OCI-LY3 (cell line): ENCODE data around the gene PCSK5.

ENCODE experiments used
- H2AFZ ChIP-seq: fragments of 200-600, 300-600 bp; shearing (Covaris generic); 2 replicates; pipeline ENCODE4 v1.6.0; 2014; ENCODE audit warnings: antibody characterized with exemption, low read depth, low read length
- H3K27ac ChIP-seq: fragments of 200-600, 300-600 bp; sonication (generic); 2 replicates; pipeline ENCODE4 v1.5.1; 2014; ENCODE audit warnings: mild to moderate bottlenecking, low read length, moderate library complexity, mixed read lengths
- H3K27me3 ChIP-seq: fragments of 200-600, 300-600 bp; sonication (generic); 2 replicates; pipeline ENCODE4 v1.6.1; 2014; ENCODE audit warnings: low read depth, low read length, mixed read lengths
- H3K36me3 ChIP-seq: fragments of 200-600, 300-600 bp; sonication (generic); replicated peaks from 2 replicates; pipeline ENCODE3; 2014; ENCODE audit warnings: low read depth, low read length, mixed read lengths
- H3K4me1 ChIP-seq: fragments of 300-600, 200-600 bp; sonication (generic); 2 replicates; pipeline ENCODE4 v1.6.1; 2014; ENCODE audit warnings: low read length, mixed read lengths
- H3K4me2 ChIP-seq: fragments of 200-600, 300-600 bp; sonication (generic); 2 replicates; pipeline ENCODE4 v1.6.1; 2014; ENCODE audit warnings: low read length, mixed read lengths
- H3K4me3 ChIP-seq: fragments of 300-600, 200-600 bp; sonication (generic); 2 replicates; pipeline ENCODE4 v1.5.1; 2014; ENCODE audit warnings: antibody characterized with exemption, mild to moderate bottlenecking, low read length, moderate library complexity
- H3K79me2 ChIP-seq: fragments of 300-600, 200-600 bp; shearing (Covaris generic); 2 replicates; pipeline ENCODE4 v1.6.1; 2014; ENCODE audit warnings: mild to moderate bottlenecking, low read length, mixed read lengths
- H3K9ac ChIP-seq: fragments of 300-600, 200-600 bp; shearing (Covaris generic); 2 replicates; pipeline ENCODE4 v1.6.0; 2014; ENCODE audit warnings: mild to moderate bottlenecking, low read length, moderate library complexity
- H3K9me3 ChIP-seq: fragments of 200-600, 300-600 bp; shearing (Covaris generic); 2 replicates; pipeline ENCODE4 v1.6.1; 2014; ENCODE audit warnings: low read length, mixed read lengths; ENCODE audit not compliant: insufficient read depth
- H4K20me1 ChIP-seq: fragments of 200-600, 300-600 bp; sonication (generic); 2 replicates; pipeline ENCODE4 v1.6.1; 2016; ENCODE audit warnings: low read length, mixed read lengths; ENCODE audit not compliant: insufficient read depth
- CTCF ChIP-seq: fragments of 200-600, 300-600 bp; sonication (generic); IDR thresholded peaks from 2 replicates; pipeline ENCODE4 v1.5.1; 2014; ENCODE audit warnings: antibody characterized with exemption, low read length, low read depth
- EZH2phosphoT487 ChIP-seq: fragments of 200-600 bp; shearing (Covaris generic); IDR thresholded peaks from 2 replicates; pipeline ENCODE4 v1.6.1; 2018; ENCODE audit warnings: antibody characterized with exemption, mixed run types, low read depth

Gene PCSK5

GRCh38 chr9:76342201-76342600, 451.7 kb downstream of the PCSK5 start:
- Histone ChIP-seq H3K79me2 (no peaks in the 10 kb centered on the region), H3K9ac (no peak overlapping the region), H3K4me1 (no peaks in the 10 kb centered on the region), H4K20me1 (no peaks in the 10 kb centered on the region), H3K27me3 (no peaks in the 10 kb centered on the region), H3K9me3 (no peaks in the 10 kb centered on the region), H3K27ac (no peak overlapping the region), H3K36me3 (no peaks in the 10 kb centered on the region), H2AFZ (no peak overlapping the region), H3K4me2 (no peak overlapping the region), H3K4me3 (no peak overlapping the region)
- TF ChIP-seq EZH2phosphoT487 (no peak), CTCF (no peak)

- no peak overlapping the region for H3K27ac ChIP-seq
Observed at GRCh38 chr9:76342858-76343257, 452.4 kb downstream of the PCSK5 start.

GRCh38 chr9:76349865-76350264, 459.4 kb downstream of the PCSK5 start:
- no peaks in the 10 kb centered on the region for H4K20me1 ChIP-seq
- no peak for TF ChIP-seq CTCF
- TF ChIP-seq EZH2phosphoT487, result no peak

More at GRCh38 chr9:76342858-76343257, 452.4 kb downstream of the PCSK5 start:
- TF ChIP-seq CTCF, result no peak
- TF ChIP-seq EZH2phosphoT487, result no peak
- no peaks in the 10 kb centered on the region for H3K36me3 ChIP-seq
- no peaks in the 10 kb centered on the region for H3K9me3 ChIP-seq
- H3K4me1 ChIP-seq, result no peaks in the 10 kb centered on the region
- no peak overlapping the region for H3K4me3 ChIP-seq
- no peaks in the 10 kb centered on the region for H3K79me2 ChIP-seq
- H3K9ac ChIP-seq, result no peak overlapping the region
- H2AFZ ChIP-seq, result no peak overlapping the region
- no peaks in the 10 kb centered on the region for H3K27me3 ChIP-seq
- no peak overlapping the region for H3K4me2 ChIP-seq
- H4K20me1 ChIP-seq, result no peaks in the 10 kb centered on the region

GRCh38 chr9:76351006-76351405, 460.5 kb downstream of the PCSK5 start:
- H3K79me2 ChIP-seq, result no peaks in the 10 kb centered on the region

More at GRCh38 chr9:76349865-76350264, 459.4 kb downstream of the PCSK5 start:
- H3K4me1 ChIP-seq, result peaks cover 9% of the 10 kb centered on the region
- H3K27ac ChIP-seq, result no peak overlapping the region
- H3K79me2 ChIP-seq, result no peaks in the 10 kb centered on the region
- H3K27me3 ChIP-seq, result no peaks in the 10 kb centered on the region
- no peaks in the 10 kb centered on the region for H3K9me3 ChIP-seq
- H3K4me2 ChIP-seq, result no peak overlapping the region
- H3K36me3 ChIP-seq, result no peaks in the 10 kb centered on the region
- H3K4me3 ChIP-seq, result no peak overlapping the region
- H3K9ac ChIP-seq, result no peak overlapping the region
- no peak overlapping the region for H2AFZ ChIP-seq

More at GRCh38 chr9:76351006-76351405, 460.5 kb downstream of the PCSK5 start:
- Histone ChIP-seq H3K4me3 (no peak overlapping the region), H3K9me3 (no peaks in the 10 kb centered on the region), H3K27me3 (no peaks in the 10 kb centered on the region), H3K9ac (no peak overlapping the region), H2AFZ (no peak overlapping the region), H3K4me1 (peaks cover 9% of the 10 kb centered on the region), H3K27ac (no peak overlapping the region), H3K4me2 (no peak overlapping the region), H3K36me3 (no peaks in the 10 kb centered on the region), H4K20me1 (no peaks in the 10 kb centered on the region)
- TF ChIP-seq EZH2phosphoT487 (no peak), CTCF (no peak)
